Measurements from ENCODE around the gene TJP3.

TJP3 gene, protein sequence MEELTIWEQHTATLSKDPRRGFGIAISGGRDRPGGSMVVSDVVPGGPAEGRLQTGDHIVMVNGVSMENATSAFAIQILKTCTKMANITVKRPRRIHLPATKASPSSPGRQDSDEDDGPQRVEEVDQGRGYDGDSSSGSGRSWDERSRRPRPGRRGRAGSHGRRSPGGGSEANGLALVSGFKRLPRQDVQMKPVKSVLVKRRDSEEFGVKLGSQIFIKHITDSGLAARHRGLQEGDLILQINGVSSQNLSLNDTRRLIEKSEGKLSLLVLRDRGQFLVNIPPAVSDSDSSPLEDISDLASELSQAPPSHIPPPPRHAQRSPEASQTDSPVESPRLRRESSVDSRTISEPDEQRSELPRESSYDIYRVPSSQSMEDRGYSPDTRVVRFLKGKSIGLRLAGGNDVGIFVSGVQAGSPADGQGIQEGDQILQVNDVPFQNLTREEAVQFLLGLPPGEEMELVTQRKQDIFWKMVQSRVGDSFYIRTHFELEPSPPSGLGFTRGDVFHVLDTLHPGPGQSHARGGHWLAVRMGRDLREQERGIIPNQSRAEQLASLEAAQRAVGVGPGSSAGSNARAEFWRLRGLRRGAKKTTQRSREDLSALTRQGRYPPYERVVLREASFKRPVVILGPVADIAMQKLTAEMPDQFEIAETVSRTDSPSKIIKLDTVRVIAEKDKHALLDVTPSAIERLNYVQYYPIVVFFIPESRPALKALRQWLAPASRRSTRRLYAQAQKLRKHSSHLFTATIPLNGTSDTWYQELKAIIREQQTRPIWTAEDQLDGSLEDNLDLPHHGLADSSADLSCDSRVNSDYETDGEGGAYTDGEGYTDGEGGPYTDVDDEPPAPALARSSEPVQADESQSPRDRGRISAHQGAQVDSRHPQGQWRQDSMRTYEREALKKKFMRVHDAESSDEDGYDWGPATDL

DNA sequence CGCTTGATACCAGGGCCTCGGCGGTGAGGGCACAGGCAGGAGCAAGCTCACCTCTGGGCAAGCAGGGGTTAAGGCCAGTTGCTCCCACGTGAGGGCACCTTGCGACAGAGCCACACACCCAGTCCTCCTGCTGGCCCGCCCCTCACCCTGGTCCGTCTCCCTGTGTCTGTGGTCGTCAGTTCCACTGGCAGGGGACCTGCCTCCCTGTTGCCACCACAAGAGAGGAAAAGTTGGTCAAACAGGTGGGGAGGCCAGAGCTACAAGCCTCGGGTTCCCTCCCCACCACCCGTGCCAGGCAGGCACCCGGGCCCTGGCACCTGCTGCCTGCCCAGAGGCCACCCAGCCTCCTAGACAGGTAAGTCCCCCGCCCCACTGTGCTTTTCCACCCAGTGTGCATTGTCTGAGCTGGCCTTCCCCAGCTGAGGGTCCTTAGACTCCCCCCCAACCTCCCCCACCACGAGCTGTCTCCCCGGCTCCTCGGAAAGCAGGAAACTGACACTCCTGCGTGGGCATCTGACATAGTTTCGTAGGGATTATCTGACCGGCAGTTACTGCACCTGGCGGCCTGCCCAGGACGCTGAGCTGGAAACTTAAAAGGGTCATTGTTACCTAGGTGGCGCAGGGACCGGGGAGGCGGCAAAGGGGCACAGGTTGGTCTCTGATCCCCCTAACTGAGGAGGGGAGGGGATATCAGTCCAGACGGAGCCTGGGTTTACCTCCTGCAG, at the start of gene TJP3:
Gene TJP3 (plus strand): TSS at position 178 of the 725 bp plus-strand sequence. CDS start 20,049 bp downstream, outside the sequence.
- no peak for DNase-seq (ENCODE audit: low spot score)
- TF ChIP-seq CTCF (IDR thresholded peaks at IDR 0.05; ENCODE audit: extremely low read depth, insufficient read depth, missing control alignments), result no peak
- in situ Hi-C loops (cut with MboI; ENCODE audit: low pct_unique_long_range_greater_than_20kb, low sequenced_read_pairs, unreplicated experiment), result no loop called here

- no peak for DNase-seq (ENCODE audit: low spot score)
- TF ChIP-seq CTCF (IDR thresholded peaks at IDR 0.05; ENCODE audit: extremely low read depth, insufficient read depth, missing control alignments), result no peak
- in situ Hi-C loops (cut with MboI; ENCODE audit: low pct_unique_long_range_greater_than_20kb, low sequenced_read_pairs, unreplicated experiment), result no loop called here
Measured at GRCh38 chr19:3658870-3659745, 49.1 kb upstream of the TJP3 start.

- no peak for TF ChIP-seq CTCF (IDR thresholded peaks at IDR 0.05; ENCODE audit: extremely low read depth, insufficient read depth, missing control alignments)
- in situ Hi-C loops (cut with MboI; ENCODE audit: low pct_unique_long_range_greater_than_20kb, low sequenced_read_pairs, unreplicated experiment), result loop anchor here (5.0 kb wide), 1 partner anchor 43 kb away; the partner anchor contains the start of gene PIP5K1C
- no peak for DNase-seq (ENCODE audit: low spot score)
Measured at GRCh38 chr19:3659746-3660112, 48.5 kb upstream of the TJP3 start.

- TF ChIP-seq CTCF (IDR thresholded peaks at IDR 0.05; ENCODE audit: extremely low read depth, insufficient read depth, missing control alignments), result no peak
- in situ Hi-C loops (cut with MboI; ENCODE audit: low pct_unique_long_range_greater_than_20kb, low sequenced_read_pairs, unreplicated experiment), result loop anchor here (5.0 kb wide), 1 partner anchor 42 kb away; the partner anchor contains the start of gene PIP5K1C
- DNase-seq (ENCODE audit: low spot score), result no peak
Measured at GRCh38 chr19:3660493-3661219, 47.5 kb upstream of the TJP3 start.

- TF ChIP-seq CTCF (IDR thresholded peaks at IDR 0.05; ENCODE audit: extremely low read depth, insufficient read depth, missing control alignments), result no peak
- DNase-seq (ENCODE audit: low spot score), result no peak
- in situ Hi-C loops (cut with MboI; ENCODE audit: low pct_unique_long_range_greater_than_20kb, low sequenced_read_pairs, unreplicated experiment), result loop anchor here (5.0 kb wide), 1 partner anchor 41 kb away; the partner anchor contains the start of gene PIP5K1C
Measured at GRCh38 chr19:3661284-3662238, 46.6 kb upstream of the TJP3 start.

Measured in GM13977 (cell line).